ENCODE data around the gene RGS10.

RGS10 gene

DNA sequence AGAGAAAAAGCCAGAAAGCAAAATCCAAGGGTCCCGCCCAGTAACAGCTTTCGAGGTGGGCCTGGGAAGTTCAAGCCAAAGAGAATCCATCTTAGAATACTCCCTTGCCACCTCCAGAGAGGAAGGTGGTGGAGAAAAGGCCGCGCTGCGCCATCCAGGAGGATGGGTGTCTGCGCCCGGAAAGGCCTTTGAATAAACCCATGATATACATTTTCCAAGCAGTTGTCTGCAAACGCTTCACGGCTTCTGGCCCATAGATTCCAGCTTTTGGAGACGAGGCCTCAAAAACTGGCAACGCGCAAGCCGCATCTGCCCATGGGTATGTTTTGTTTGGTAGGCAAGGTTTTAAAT is 17.8 kb downstream of the RGS10 start:
- DNase-seq (ENCODE audit: low read depth), result no peak
- TF ChIP-seq CTCF (conservative IDR thresholded peaks at IDR 0.05; ENCODE audit: control insufficient read depth, insufficient read depth, low read depth, low read length), result no peak
- H3K4me3 ChIP-seq (ENCODE audit: control insufficient read depth, low read depth, low read length), result no peak overlapping the region

DNA sequence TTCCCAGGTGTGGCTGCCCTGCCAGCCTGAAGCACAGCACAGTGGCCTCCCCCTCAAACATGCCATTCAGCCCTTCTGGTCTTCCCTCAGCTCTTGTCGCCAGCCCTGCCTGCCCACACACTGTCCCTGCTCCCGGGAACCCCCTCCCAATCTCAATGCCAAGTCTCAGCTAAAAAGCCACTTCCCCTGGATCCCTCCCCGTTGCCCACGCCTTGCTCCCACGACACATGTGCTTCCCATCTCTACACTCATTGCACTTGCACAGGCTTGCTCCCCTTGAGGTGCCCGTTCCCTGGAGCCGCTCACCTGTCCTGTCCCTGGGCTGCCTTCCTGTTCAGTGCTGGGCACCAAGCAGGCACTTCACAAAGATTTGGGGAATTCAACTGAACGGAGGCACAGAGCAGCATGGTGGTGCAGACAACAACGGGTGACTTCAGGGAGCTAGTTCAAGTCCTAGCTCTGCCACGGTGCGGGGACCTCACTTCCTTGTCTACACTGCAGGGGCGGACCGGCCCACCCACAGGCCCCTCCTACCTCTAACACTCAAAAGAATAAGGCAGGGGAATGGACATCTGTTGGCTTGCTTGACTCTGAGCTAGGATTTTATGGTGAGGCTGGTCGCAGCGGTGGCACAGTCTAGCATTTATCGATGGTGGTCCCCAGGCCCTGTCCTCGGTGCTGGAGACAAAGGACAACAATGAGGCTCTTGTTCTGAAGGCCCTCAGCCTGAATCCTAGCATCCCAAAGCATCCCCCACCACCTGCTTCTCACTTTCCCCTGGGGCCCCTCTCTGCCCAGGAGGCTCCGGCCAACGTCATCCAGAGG is 18.4 kb downstream of the RGS10 start:
- TF ChIP-seq CTCF (conservative IDR thresholded peaks at IDR 0.05; ENCODE audit: control insufficient read depth, insufficient read depth, low read depth, low read length), result no peak
- no peak for DNase-seq (ENCODE audit: low read depth)
- H3K4me3 ChIP-seq (ENCODE audit: control insufficient read depth, low read depth, low read length), result no peak overlapping the region

- DNase-seq (ENCODE audit: low read depth), result no peak
- no peak for TF ChIP-seq CTCF (conservative IDR thresholded peaks at IDR 0.05; ENCODE audit: control insufficient read depth, insufficient read depth, low read depth, low read length)
- no peak overlapping the region for H3K4me3 ChIP-seq (ENCODE audit: control insufficient read depth, low read depth, low read length)
Measured at GRCh38 chr10:119522747-119523426, 19.6 kb downstream of the RGS10 start.

- DNase-seq (ENCODE audit: low read depth), result peak; percentile 85
- TF ChIP-seq CTCF (conservative IDR thresholded peaks at IDR 0.05; ENCODE audit: control insufficient read depth, insufficient read depth, low read depth, low read length), result no peak
Measured at GRCh38 chr10:119521443-119522204, 20.9 kb downstream of the RGS10 start.

DNA sequence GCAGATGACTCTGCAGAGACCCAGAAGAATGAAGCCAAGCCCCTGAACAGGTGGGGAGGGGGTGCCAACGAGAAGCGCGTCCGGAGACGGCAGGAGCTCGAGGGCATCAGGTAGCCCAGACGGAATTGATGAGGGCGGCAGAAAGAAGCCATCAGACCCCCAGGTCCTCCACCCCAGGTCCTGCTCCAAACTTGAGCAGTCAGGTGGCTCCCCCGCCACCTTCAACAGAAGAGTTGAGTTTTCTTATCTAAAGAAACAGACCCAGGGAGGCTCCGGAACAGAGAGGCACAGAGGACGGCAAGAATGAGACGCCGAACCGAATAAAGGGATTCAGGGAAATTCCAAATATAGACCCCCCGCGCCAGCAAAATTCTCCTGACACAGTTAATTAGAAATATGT is 22.2 kb downstream of the RGS10 start:
- no peak for TF ChIP-seq CTCF (conservative IDR thresholded peaks at IDR 0.05; ENCODE audit: control insufficient read depth, insufficient read depth, low read depth, low read length)
- no peak for DNase-seq (ENCODE audit: low read depth)
- no peak overlapping the region for H3K4me3 ChIP-seq (ENCODE audit: control insufficient read depth, low read depth, low read length)

More at GRCh38 chr10:119521443-119522204, 20.9 kb downstream of the RGS10 start:
- no peak overlapping the region for H3K4me3 ChIP-seq (ENCODE audit: control insufficient read depth, low read depth, low read length)

- no peak overlapping the region for H3K4me3 ChIP-seq (ENCODE audit: control insufficient read depth, low read depth, low read length)
- no peak for DNase-seq (ENCODE audit: low read depth)
- no peak for TF ChIP-seq CTCF (conservative IDR thresholded peaks at IDR 0.05; ENCODE audit: control insufficient read depth, insufficient read depth, low read depth, low read length)
Measured at GRCh38 chr10:119518936-119519335, 23.6 kb downstream of the RGS10 start.
